CD4-positive, CD25-positive, alpha-beta regulatory T cell (primary cell): ENCODE results near the gene SEC31B. TPM values are rescaled to one million over a fixed set of nuclear protein-coding genes. Genes with fewer than 3 reads are reported as not detected.
A peak's percentile ranks its signal among the peaks of the same experiment; 100 is the strongest.

Source experiments
- ATAC-seq, 2 donors: fragments of 150-1000 bp; cut with Tn5 transposase; one replicate each; pipeline ENCODE4 v1.10.0; 2021; ENCODE audit warnings: low read depth in 2 of 2, moderate number of reproducible peaks in 2 of 2, moderate library complexity in 1 of 2
- DNase-seq, 3 donors: peaks; one replicate each; pipeline versions ENCODE4 v3.0.0 to v3.0.0-alpha.2; 2012 to 2022; ENCODE audit warnings: mixed read lengths in 1 of 3
- H3K27ac ChIP-seq: one replicate; pipeline ENCODE4 v1.7.0; 2013; ENCODE audit warnings: mild to moderate bottlenecking, low read length; ENCODE audit not compliant: insufficient read depth, poor library complexity, severe bottlenecking
- H3K27me3 ChIP-seq: one replicate; pipeline ENCODE4 v1.7.0; 2013; ENCODE audit warnings: low read length; ENCODE audit not compliant: control insufficient read depth, insufficient read depth
- H3K36me3 ChIP-seq: one replicate; pipeline ENCODE4 v1.7.0; 2013; ENCODE audit warnings: mild to moderate bottlenecking, low read length, moderate library complexity; ENCODE audit not compliant: control insufficient read depth, insufficient read depth
- H3K4me1 ChIP-seq: 2 replicates; pipeline ENCODE4 v1.7.0; 2013; ENCODE audit warnings: mild to moderate bottlenecking, low read length; ENCODE audit not compliant: insufficient read depth, control insufficient read depth, poor library complexity, severe bottlenecking
- H3K4me3 ChIP-seq: one replicate; pipeline ENCODE4 v1.7.0; 2013; ENCODE audit warnings: low read depth, mild to moderate bottlenecking, low read length, moderate library complexity
- H3K9me3 ChIP-seq, 2 experiments: 1 replicate in 1 of 2; 2 replicates in 1 of 2; pipeline ENCODE4 v1.7.0; 2013; ENCODE audit warnings: low read length in 2 of 2, mild to moderate bottlenecking in 1 of 2, moderate library complexity in 1 of 2; ENCODE audit not compliant: control insufficient read depth in 2 of 2
- H3K27ac Mint-ChIP-seq, 3 donors: one replicate each; pipeline ENCODE4 v1.8.0; 2020 to 2022; ENCODE audit warnings: mild to moderate bottlenecking in 3 of 3, mixed read lengths in 3 of 3, moderate library complexity in 2 of 3
- H3K27me3 Mint-ChIP-seq: one replicate; pipeline ENCODE4 v1.8.0; 2022; ENCODE audit warnings: mild to moderate bottlenecking, mixed read lengths
- H3K36me3 Mint-ChIP-seq: one replicate; pipeline ENCODE4 v1.8.0; 2020; ENCODE audit warnings: mixed read lengths
- H3K4me1 Mint-ChIP-seq, 4 donors: one replicate each; pipeline ENCODE4 v1.8.0; 2020 to 2022; ENCODE audit warnings: mixed read lengths in 4 of 4, mild to moderate bottlenecking in 1 of 4
- H3K4me3 Mint-ChIP-seq, 4 donors: one replicate each; pipeline ENCODE4 v1.8.0; 2020 to 2022; ENCODE audit warnings: mild to moderate bottlenecking in 4 of 4, mixed read lengths in 4 of 4, moderate library complexity in 3 of 4
- H3K9me3 Mint-ChIP-seq, 7 donors: one replicate each; pipeline ENCODE4 v1.8.0; 2020 to 2022; ENCODE audit warnings: mixed read lengths in 7 of 7, mild to moderate bottlenecking in 3 of 7, moderate library complexity in 2 of 7
- polyA plus RNA-seq, 4 donors: library from polyadenylated mRNA; unstranded; fragments of 300-500 nt; fragmentation: Illumina TruSeq; gene quantifications; one replicate each; pipeline ENCODE4 v1.2.3, GENCODE V29; 2021
- total RNA-seq: library from RNA; stranded (reverse); gene quantifications from one replicate; pipeline ENCODE4 v1.2.3, GENCODE V29; 2022

SEC31B gene
- total and polyA plus RNA-seq, 5 donors from 2014 or later: 1.2 to 73.3 (median 2.9) TPM

DNA sequence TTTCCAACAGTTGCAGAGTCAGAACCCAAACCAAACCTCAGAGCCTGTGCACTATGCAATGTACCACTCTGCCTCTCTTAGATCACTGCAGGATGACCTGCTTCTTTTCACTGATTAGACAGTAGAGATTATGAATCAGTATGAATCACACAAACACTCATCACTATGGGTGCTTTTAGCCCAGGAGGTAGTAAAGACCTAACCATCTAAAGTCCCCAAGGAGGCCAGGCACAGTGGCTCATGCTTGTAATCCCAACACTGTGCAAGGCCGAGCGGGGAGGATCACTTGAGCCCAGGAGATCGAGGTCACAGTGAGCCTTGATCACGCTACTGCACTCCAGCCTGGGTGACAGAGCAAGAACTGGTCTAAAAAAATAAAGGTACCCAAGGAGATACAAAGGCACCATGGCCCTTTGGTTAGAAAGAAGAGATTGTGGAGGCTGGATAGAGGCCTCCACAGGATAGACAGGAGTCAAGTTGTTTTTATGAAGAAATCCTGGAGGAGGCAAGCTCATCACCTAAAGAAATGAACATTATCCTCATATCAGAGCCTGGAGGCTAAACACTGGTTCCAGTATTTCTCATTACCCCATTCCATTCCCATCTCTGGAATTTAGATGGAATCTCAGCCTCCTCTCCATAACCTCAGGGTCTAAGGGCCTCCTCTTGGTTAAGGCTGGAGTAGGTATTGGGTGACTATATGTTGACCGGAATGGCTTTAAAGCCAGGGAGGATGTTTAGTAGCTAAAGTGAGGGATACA, 12.9 kb downstream of the SEC31B start:
- peaks cover 46% of the 10 kb centered on the region for H3K36me3 Mint-ChIP-seq
- H3K27me3 ChIP-seq: no peaks in the 10 kb centered on the region
- no peaks in the 10 kb centered on the region for H3K9me3 Mint-ChIP-seq
- no peaks in the 10 kb centered on the region for H3K9me3 ChIP-seq
- no peak overlapping the region for H3K27ac ChIP-seq
- H3K4me3 Mint-ChIP-seq: peak overlapping the region in 1 of 4 donors; percentile 35
- peak overlapping the region; percentile 62 to 77 (median 62) for H3K27ac Mint-ChIP-seq
- DNase-seq: no peak
- no peak overlapping the region for H3K4me3 ChIP-seq
- peaks cover 25 to 59% (median 46%) of the 10 kb centered on the region in 4 donors for H3K4me1 Mint-ChIP-seq
- peaks cover 48% of the 10 kb centered on the region for H3K4me1 ChIP-seq
- ATAC-seq: no peak
- H3K36me3 ChIP-seq: peaks cover 37% of the 10 kb centered on the region
- H3K27me3 Mint-ChIP-seq: no peaks in the 10 kb centered on the region

- Histone ChIP-seq H3K27ac (no peak overlapping the region), H3K4me1 (peaks cover 32% of the 10 kb centered on the region), H3K36me3 (peaks cover 48% of the 10 kb centered on the region), H3K27me3 (no peaks in the 10 kb centered on the region), H3K4me3 (no peak overlapping the region), H3K9me3 (no peaks in the 10 kb centered on the region)
- no peaks in the 10 kb centered on the region for H3K27me3 Mint-ChIP-seq
- ATAC-seq: no peak
- peaks cover 20 to 43% (median 34%) of the 10 kb centered on the region in 4 donors for H3K4me1 Mint-ChIP-seq
- H3K9me3 Mint-ChIP-seq: no peaks in the 10 kb centered on the region
- peaks cover 50% of the 10 kb centered on the region for H3K36me3 Mint-ChIP-seq
- peak overlapping the region in 1 of 3 donors; percentile 56 for H3K27ac Mint-ChIP-seq
- no peak for DNase-seq
- no peak overlapping the region for H3K4me3 Mint-ChIP-seq
Observed at GRCh38 chr10:100505164-100505563, 14.5 kb downstream of the SEC31B start.

GRCh38 chr10:100504096-100504495, 15.6 kb downstream of the SEC31B start:
- peaks cover 21% of the 10 kb centered on the region for H3K4me1 ChIP-seq
- Mint-ChIP-seq H3K4me1 (peaks cover 11 to 32% (median 25%) of the 10 kb centered on the region in 4 donors), H3K27ac (no peak overlapping the region), H3K4me3 (no peak overlapping the region), H3K9me3 (no peaks in the 10 kb centered on the region), H3K27me3 (no peaks in the 10 kb centered on the region), H3K36me3 (peaks cover 59% of the 10 kb centered on the region)
- DNase-seq (no peak), ATAC-seq (no peak)
- H3K9me3 ChIP-seq: no peaks in the 10 kb centered on the region
- H3K36me3 ChIP-seq: peaks cover 48% of the 10 kb centered on the region
- H3K27ac ChIP-seq: no peak overlapping the region
- H3K27me3 ChIP-seq: no peaks in the 10 kb centered on the region
- H3K4me3 ChIP-seq: no peak overlapping the region

- Histone ChIP-seq H3K4me3 (no peak overlapping the region), H3K4me1 (peaks cover 10% of the 10 kb centered on the region), H3K36me3 (peaks cover 56% of the 10 kb centered on the region), H3K9me3 (no peaks in the 10 kb centered on the region), H3K27ac (no peak overlapping the region), H3K27me3 (no peaks in the 10 kb centered on the region)
- peak overlapping the region in 1 of 3 donors; percentile 31 for H3K27ac Mint-ChIP-seq
- DNase-seq: no peak
- H3K4me3 Mint-ChIP-seq: no peak overlapping the region
- no peaks in the 10 kb centered on the region for H3K9me3 Mint-ChIP-seq
- no peaks in the 10 kb centered on the region for H3K27me3 Mint-ChIP-seq
- peaks cover 6 to 22% (median 17%) of the 10 kb centered on the region in 4 donors for H3K4me1 Mint-ChIP-seq
- no peak for ATAC-seq
- H3K36me3 Mint-ChIP-seq: peaks cover 63% of the 10 kb centered on the region
Observed at GRCh38 chr10:100502926-100503494, 16.7 kb downstream of the SEC31B start.

DNA sequence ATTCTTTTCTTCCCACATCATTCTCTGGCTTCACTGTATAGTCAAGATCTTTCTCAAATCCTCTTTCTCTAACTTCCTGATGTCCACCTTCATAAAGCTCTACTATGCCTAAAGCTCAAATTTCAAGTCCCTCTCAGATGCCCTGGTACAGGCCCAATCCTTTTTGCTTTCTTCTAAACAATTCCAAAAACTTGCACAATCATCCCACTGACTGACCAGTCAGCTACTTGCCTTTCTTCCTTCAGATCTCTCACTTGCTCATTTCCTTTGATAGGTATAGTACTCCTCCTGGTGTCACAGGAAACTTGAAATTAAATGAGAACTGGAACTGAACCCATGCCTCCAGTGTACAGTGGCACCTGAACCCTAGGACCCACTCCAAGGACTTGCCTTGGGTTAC, 18.2 kb downstream of the SEC31B start:
- peaks cover 5 to 11% (median 7%) of the 10 kb centered on the region in 4 donors for H3K4me1 Mint-ChIP-seq
- H3K9me3 Mint-ChIP-seq: no peaks in the 10 kb centered on the region
- Histone ChIP-seq H3K36me3 (peaks cover 67% of the 10 kb centered on the region), H3K27ac (no peak overlapping the region), H3K4me3 (no peak overlapping the region), H3K27me3 (no peaks in the 10 kb centered on the region), H3K4me1 (no peaks in the 10 kb centered on the region), H3K9me3 (no peaks in the 10 kb centered on the region)
- ATAC-seq: no peak
- DNase-seq: no peak
- H3K27me3 Mint-ChIP-seq: no peaks in the 10 kb centered on the region
- peak overlapping the region in 2 of 3 donors; percentile 44 to 90 for H3K27ac Mint-ChIP-seq
- H3K4me3 Mint-ChIP-seq: no peak overlapping the region
- H3K36me3 Mint-ChIP-seq: peaks cover 68% of the 10 kb centered on the region

DNA sequence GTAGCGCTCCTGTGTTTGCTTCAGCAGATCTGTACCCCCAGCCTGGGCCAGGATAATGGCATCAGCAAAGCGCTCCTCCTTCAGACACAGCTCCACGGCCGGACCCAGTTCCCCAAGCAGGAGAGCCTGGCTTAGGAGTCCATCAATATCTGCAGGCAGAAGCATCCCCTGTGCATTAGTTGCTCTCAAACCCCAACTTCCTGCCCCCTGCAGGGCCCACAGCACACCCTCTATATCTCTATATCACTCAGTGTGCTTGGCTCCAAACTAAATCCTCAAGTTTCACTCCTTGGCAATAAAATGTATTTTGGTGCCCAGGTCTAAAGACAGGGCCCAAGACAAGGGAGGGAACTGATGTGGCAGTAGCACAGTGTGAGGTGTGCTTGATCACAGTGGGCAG, 21.6 kb downstream of the SEC31B start:
- peak overlapping the region in 1 of 3 donors; percentile 60 for H3K27ac Mint-ChIP-seq
- H3K27me3 ChIP-seq: no peaks in the 10 kb centered on the region
- H3K9me3 Mint-ChIP-seq: no peaks in the 10 kb centered on the region
- H3K36me3 Mint-ChIP-seq: peaks cover 74% of the 10 kb centered on the region
- no peaks in the 10 kb centered on the region for H3K27me3 Mint-ChIP-seq
- no peak for ATAC-seq
- peaks cover 0 to 8% (median 0%) of the 10 kb centered on the region in 4 donors for H3K4me1 Mint-ChIP-seq
- H3K9me3 ChIP-seq: no peaks in the 10 kb centered on the region
- no peak for DNase-seq
- peaks cover 68% of the 10 kb centered on the region for H3K36me3 ChIP-seq
- no peak overlapping the region for H3K4me3 Mint-ChIP-seq
- H3K4me1 ChIP-seq: no peaks in the 10 kb centered on the region
- no peak overlapping the region for H3K4me3 ChIP-seq
- no peak overlapping the region for H3K27ac ChIP-seq

DNA sequence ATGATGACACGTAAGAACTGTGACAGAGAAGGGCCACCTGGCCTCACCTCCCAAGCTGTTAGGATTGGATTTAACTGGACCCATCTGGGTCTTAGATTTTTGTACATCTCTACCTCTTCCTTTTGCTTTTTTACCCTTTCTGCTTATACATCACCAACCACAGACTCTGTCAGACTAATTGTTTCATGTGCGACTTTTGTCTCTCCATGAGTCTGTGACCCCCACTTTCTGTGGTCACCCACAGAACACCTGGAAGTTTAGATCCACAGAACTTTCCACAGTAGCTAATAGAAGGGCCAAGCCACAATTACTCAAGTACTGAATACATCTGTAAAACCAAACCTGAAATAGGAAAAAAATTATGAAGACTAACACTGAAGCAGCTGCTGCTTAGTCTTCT, 23.1 kb downstream of the SEC31B start:
- Mint-ChIP-seq H3K36me3 (peaks cover 69% of the 10 kb centered on the region), H3K9me3 (no peaks in the 10 kb centered on the region), H3K27ac (no peak overlapping the region), H3K4me3 (no peak overlapping the region), H3K4me1 (peaks cover 0 to 8% (median 0%) of the 10 kb centered on the region in 4 donors), H3K27me3 (no peaks in the 10 kb centered on the region)
- ATAC-seq: no peak
- H3K36me3 ChIP-seq: peaks cover 68% of the 10 kb centered on the region
- H3K9me3 ChIP-seq: no peaks in the 10 kb centered on the region
- no peaks in the 10 kb centered on the region for H3K4me1 ChIP-seq
- H3K27ac ChIP-seq: no peak overlapping the region
- no peak for DNase-seq
- no peak overlapping the region for H3K4me3 ChIP-seq
- no peaks in the 10 kb centered on the region for H3K27me3 ChIP-seq
